ENCODE data around the gene PRDM8. TPM values are rescaled to one million over a fixed set of nuclear protein-coding genes. Genes with fewer than 3 reads are reported as not detected.

The PRDM8 gene
- total RNA-seq, 1 donor from 2014 or later: 1.7 TPM

GRCh38 chr4:80216100-80216761, 18.9 kb downstream of the PRDM8 start:
- Histone ChIP-seq H3K9me3 (no peaks in the 10 kb centered on the region), H3K27me3 (peaks cover 22% of the 10 kb centered on the region), H3K27ac (no peak overlapping the region), H3K4me3 (no peak overlapping the region), H3K4me1 (no peaks in the 10 kb centered on the region), H3K36me3 (no peaks in the 10 kb centered on the region)
- no peak for ATAC-seq
- intact Hi-C loops (cut with DNase I): no loop called here
- TF ChIP-seq CTCF (IDR thresholded peaks at IDR 0.05): no peak
- no peak for DNase-seq

GRCh38 chr4:80219301-80220025, 22.2 kb downstream of the PRDM8 start:
- DNase-seq: no peak
- no peak for ATAC-seq
- Histone ChIP-seq H3K9me3 (no peaks in the 10 kb centered on the region), H3K27me3 (peaks cover 25% of the 10 kb centered on the region), H3K4me1 (no peaks in the 10 kb centered on the region), H3K36me3 (no peaks in the 10 kb centered on the region), H3K4me3 (no peak overlapping the region), H3K27ac (no peak overlapping the region)
- intact Hi-C loops (cut with DNase I): no loop called here
- no peak for TF ChIP-seq CTCF (IDR thresholded peaks at IDR 0.05)

- Histone ChIP-seq H3K4me1 (no peaks in the 10 kb centered on the region), H3K27ac (no peak overlapping the region), H3K9me3 (no peaks in the 10 kb centered on the region), H3K27me3 (peaks cover 32% of the 10 kb centered on the region), H3K36me3 (no peaks in the 10 kb centered on the region), H3K4me3 (no peak overlapping the region)
- intact Hi-C loops (cut with DNase I): no loop called here
- no peak for ATAC-seq
- TF ChIP-seq CTCF (IDR thresholded peaks at IDR 0.05): no peak
- DNase-seq: no peak
Measured at GRCh38 chr4:80220711-80221110, 23.4 kb downstream of the PRDM8 start.

GRCh38 chr4:80221161-80221560, 23.9 kb downstream of the PRDM8 start:
- H3K27ac ChIP-seq: no peak overlapping the region
- DNase-seq (no peak), ATAC-seq (no peak)
- intact Hi-C loops (cut with DNase I): no loop called here
- no peak overlapping the region for H3K4me3 ChIP-seq
- TF ChIP-seq CTCF (IDR thresholded peaks at IDR 0.05): peak; percentile 26
- no peaks in the 10 kb centered on the region for H3K36me3 ChIP-seq
- H3K4me1 ChIP-seq: no peaks in the 10 kb centered on the region
- no peaks in the 10 kb centered on the region for H3K9me3 ChIP-seq
- H3K27me3 ChIP-seq: peaks cover 32% of the 10 kb centered on the region

GRCh38 chr4:80225595-80225994, 28.3 kb downstream of the PRDM8 start:
- intact Hi-C loops (cut with DNase I): no loop called here
- Histone ChIP-seq H3K4me3 (no peak overlapping the region), H3K9me3 (no peaks in the 10 kb centered on the region), H3K27me3 (peaks cover 16% of the 10 kb centered on the region), H3K36me3 (no peaks in the 10 kb centered on the region), H3K27ac (no peak overlapping the region), H3K4me1 (no peaks in the 10 kb centered on the region)
- DNase-seq (no peak), ATAC-seq (no peak)
- TF ChIP-seq CTCF (IDR thresholded peaks at IDR 0.05): no peak

All from upper lobe of right lung (tissue), 1 donor.